Left hindlimb (tissue), 1 donor: ENCODE data around the gene LDLRAD3.
"Not testable (repeated sequence)": the region's sequence is repeated elsewhere in the genome, so short reads cannot be mapped to it uniquely, and the experiment has no call there.

Source experiments
- DNase-seq: peaks from one replicate; pipeline ENCODE4 v3.0.0-alpha.2; 2018

LDLRAD3 gene, protein sequence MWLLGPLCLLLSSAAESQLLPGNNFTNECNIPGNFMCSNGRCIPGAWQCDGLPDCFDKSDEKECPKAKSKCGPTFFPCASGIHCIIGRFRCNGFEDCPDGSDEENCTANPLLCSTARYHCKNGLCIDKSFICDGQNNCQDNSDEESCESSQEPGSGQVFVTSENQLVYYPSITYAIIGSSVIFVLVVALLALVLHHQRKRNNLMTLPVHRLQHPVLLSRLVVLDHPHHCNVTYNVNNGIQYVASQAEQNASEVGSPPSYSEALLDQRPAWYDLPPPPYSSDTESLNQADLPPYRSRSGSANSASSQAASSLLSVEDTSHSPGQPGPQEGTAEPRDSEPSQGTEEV

GRCh38 chr11:35943713-35944502 is at the start of gene LDLRAD3:
LDLRAD3 (plus strand) TSS chr11:35944062; CDS start chr11:35944099, 37 bp downstream.
- DNase-seq, result peak; percentile 93

GRCh38 chr11:35897019-35897418 is 46.8 kb upstream of the LDLRAD3 start:
- DNase-seq, result no peak

DNA sequence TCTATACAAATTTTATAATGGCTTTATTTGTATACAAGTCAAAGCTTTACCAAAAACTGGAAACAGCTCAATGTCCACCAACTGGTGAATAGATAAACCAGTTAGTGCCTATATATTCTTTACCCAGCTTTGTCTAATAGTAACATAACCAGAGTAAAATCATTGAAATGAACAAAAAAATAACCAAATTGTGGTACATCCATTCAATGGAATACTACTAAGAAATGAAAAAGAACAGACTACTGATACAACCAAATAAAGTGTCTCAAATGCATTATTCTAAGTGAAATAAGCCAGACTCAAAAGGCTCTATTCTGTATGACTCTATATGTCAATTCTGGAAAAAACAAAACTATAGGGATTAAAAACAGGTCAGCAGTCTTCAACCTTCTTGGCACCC is 40.9 kb upstream of the LDLRAD3 start:
- no peak for DNase-seq

DNA sequence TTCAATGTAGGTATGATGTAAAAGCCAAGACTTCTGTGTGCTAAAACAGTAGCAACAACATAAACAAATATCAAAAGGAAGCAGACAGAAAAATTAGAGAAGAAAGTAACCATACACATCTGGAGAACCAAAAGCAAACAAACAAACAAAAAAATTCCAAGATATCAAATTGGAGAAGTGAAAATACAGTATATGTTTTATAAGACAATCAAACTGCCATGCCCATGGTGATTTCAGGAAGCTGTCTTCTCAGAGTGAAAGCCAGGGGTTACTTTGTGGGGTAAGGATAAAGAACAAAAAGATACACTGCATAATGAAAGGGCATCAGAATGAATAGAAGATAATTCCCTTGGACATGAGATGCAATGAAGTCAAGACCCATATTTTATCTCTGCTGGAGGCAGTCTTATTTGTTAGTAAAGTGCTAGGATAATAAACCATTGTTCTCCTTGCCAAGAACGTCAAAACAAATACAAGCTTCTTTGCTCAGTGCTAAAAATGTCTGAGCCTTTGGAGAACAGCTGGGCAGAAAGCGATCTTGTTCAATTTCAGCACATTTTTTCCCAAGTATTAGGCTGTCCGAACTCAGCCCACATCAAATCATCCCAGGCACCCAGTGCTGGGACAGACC is 38.1 kb upstream of the LDLRAD3 start:
- DNase-seq, result no peak

DNA sequence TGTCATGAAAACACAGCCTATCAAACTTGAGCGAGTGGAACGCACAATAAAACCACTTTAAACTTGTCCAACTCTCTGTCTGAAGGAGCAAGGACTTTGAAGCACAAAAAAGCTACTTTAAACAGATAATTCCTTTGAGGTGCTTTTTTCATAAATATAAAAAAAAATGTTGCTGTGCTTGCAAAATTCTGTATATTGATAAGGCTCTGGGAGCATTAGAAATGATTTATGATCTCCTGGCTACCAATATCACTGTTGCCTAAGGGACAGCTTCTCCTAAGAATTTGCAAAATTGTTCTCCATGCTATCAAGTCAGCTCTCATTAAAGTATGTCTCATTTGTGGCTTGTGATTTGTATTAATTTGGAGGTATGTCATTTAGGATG is 37.6 kb upstream of the LDLRAD3 start:
- no peak for DNase-seq

- no peak for DNase-seq
Observed at GRCh38 chr11:35906681-35907080, 37.2 kb upstream of the LDLRAD3 start.

- DNase-seq, result no peak
Observed at GRCh38 chr11:35907648-35908431, 36.0 kb upstream of the LDLRAD3 start.

DNA sequence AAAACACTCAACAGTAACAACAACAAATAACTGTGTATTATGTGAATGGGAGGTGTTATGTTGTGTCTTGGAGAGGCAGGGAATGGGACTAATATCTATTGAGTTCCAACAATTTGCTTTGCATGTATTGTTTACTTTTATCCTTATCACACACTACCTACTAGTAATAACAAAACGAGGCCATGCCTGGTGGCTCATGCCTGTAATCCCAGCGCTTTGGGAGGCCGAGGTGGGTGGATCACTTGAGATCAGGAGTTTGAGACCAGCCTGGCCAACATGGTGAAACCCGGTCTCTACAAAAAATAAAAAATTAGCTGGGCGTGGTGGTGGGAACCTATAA is 35.5 kb upstream of the LDLRAD3 start:
- DNase-seq, result not testable (repeated sequence)

DNA sequence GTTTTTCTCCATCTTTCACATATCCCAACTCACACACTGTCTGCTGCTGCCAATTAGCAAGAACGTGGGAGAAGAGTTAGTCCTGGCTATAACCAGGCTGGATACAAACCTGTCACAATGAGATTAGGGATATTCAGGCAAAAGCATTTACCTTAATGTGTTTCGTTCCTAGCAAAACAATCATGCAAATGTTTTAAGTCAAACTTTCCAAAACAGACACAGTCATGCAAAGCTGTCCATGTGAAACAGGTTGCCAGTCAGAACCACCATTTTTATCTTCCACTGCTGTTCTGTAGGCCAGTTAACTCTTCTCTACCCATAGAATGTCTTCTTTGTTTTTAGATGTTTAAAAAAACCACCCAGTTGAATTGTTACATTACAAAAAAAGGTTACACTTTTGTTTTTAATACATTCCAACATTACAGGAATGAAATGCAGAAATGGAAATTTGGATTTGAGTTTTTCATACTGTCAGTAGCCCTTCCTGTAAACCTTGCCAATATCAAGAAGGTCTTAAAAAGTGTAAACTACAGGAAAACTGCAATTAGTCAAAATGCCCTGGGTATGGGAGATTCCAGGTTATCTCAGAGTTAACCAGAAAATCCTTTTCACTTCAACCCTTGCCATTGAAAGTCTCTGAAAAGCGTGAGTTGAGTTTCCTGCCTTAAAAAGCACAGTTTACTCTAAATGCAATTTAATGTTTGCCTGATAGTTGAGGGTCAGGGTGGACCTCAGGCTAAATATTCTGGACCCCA is 34.2 kb upstream of the LDLRAD3 start:
- DNase-seq, result no peak

DNA sequence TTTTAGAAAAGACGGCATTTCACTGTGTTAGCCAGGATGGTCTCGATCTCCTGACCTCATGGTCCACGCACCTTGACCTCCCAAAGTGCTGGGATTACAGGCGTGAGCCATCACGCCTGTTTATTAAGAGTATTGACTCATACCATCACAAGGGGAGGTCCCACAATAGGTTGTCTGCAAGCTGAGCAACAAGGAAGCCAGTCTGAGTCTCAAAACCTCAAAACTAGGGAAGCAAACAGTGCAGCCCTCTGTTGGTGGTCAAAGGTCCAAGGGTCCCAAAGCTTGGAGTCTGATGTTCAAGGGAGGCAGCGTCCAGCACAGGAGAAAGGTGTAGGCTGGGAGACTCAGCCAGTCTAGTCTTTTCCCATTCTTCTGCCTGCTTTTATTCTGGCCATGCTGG is 32.8 kb upstream of the LDLRAD3 start:
- DNase-seq, result no peak

- no peak for DNase-seq
Observed at GRCh38 chr11:35911616-35912165, 32.2 kb upstream of the LDLRAD3 start.

GRCh38 chr11:35912436-35912835 is 31.4 kb upstream of the LDLRAD3 start:
- not testable (repeated sequence) for DNase-seq

DNA sequence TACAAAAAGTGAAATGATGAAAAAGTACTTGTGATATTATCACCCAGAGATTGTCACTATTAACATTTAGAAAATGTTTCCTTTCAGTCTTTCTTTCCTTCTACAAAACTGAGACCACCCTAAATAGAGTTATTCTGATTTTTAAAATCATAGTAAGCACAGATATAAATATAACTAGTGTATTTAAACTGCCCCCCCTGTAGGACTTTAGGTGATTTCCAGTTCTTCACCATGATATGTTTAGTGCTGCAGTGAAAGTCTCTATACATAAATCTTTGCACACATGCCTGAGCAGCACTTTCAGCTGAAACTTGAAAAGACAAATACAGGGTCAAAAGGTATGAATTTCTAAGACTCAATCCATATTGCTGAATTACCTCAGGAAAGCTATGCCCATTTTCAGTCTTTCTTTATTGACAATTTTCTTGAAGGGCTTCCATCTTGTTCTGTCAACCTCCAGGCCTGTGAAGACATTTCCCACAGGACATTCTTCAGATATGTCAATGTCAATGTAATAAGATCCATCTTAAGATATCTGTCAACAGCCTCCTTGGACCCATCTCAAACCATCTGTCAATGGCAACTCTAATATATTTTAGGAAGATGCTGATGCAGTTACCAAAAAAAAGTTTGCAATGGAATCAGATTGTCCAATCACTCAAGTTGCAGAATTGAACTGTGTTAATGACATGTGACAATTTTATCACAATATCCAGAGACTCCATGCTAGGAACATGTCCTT is 30.8 kb upstream of the LDLRAD3 start:
- DNase-seq, result no peak

GRCh38 chr11:35914816-35915215 is 29.0 kb upstream of the LDLRAD3 start:
- no peak for DNase-seq

GRCh38 chr11:35916270-35916669 is 27.6 kb upstream of the LDLRAD3 start:
- DNase-seq, result no peak

DNA sequence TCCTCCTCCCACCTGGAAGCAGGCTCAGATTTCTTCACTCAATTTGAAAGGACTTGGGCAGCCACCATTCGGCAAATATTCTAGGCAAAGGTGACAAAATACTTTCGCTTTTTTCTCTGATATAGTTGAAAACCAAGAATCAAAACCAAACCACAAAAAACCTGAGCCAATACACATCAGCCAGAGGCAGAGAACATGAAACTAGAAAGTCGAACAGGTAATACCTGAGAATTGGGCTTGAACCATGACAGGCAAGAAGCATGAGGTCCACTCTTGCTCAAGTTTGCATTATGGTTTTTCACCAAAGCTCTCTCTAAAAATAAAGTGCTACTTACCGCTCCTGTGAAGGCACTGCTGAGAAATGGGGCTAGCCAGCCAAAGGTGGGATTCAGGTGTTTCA is 26.2 kb upstream of the LDLRAD3 start:
- DNase-seq, result no peak

- no peak for DNase-seq
Observed at GRCh38 chr11:35918716-35919115, 25.1 kb upstream of the LDLRAD3 start.

DNA sequence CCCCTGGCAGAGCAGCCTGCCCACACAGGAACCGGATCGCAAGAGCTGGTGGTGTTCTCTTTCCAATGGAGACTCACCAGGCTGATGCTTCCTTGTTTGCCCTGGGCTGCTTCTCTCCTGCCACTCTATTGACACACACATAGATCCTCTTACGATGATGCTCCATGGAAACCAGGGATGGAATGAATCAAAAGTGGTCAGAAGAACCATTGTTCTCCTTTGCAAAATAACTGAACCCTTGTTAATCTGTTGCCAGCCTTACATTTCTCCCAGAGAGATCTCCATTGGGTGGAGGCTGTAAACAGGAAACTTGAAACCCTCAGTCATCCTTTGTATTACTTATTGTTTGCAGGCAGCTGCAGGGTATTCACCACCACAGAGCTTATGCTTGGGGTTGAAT is 24.6 kb upstream of the LDLRAD3 start:
- no peak for DNase-seq

DNA sequence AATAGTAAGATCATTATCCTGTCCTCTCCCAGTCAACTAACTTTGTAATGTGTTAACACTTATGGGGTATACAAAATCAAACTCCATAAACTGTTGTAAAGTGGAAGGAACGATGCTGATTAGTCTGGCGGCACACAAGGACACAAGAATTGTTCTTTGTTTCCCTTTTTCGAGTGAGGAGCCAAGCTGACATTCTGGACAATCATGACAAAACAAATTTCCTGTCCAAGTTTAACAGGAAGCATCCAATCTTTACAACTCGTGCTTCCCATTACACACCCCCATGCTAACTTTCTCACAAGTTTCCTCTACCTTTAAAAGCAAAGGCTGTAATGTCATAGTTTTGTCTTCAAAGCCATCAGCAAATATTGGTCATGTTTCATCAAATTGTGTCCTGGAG is 20.4 kb upstream of the LDLRAD3 start:
- DNase-seq, result no peak

DNA sequence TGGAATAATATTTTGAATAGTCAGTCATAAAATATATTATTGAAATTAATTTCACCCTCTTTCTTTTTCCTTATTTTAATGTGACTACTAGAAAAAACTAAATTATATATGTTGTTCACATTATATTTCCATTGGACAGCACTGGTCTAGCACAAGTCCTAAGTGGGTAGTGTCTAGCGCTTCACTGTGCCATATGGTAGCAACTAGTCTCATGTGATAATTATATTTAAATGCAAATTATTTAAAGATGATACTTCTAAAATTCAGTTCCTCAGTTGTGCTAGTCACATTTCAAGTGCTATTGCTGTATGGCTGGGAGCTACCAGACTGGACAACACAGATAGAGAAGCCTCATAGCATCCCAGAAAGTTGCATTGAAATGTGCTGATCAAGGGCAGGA is 19.1 kb upstream of the LDLRAD3 start:
- DNase-seq, result no peak

GRCh38 chr11:35927104-35927503 is 16.8 kb upstream of the LDLRAD3 start:
- no peak for DNase-seq
